Neutrophil (primary cell): ENCODE data around the gene BSND.

ENCODE experiments used
- H3K27ac ChIP-seq: fragments of 200-600 bp; sonication (generic); 2 replicates; pipeline ENCODE4 v1.5.1; 2016; ENCODE audit warnings: mild to moderate bottlenecking, moderate library complexity
- H3K27me3 ChIP-seq: fragments of 200-600 bp; sonication (generic); 2 replicates; pipeline ENCODE4 v1.6.0; 2016; ENCODE audit warnings: mild to moderate bottlenecking
- H3K36me3 ChIP-seq: fragments of 200-600 bp; sonication (generic); 2 replicates; pipeline ENCODE4 v1.5.1; 2017
- H3K4me1 ChIP-seq, 2 experiments: fragments of 200-600 bp in 1 of 2; sonication (generic) in 1 of 2; 1 replicate in 1 of 2; 2 replicates in 1 of 2; pipeline versions ENCODE4 v1.5.1 to v1.6.1; 2013 to 2016; ENCODE audit warnings: low read depth in 1 of 2, low read length in 1 of 2, mild to moderate bottlenecking in 1 of 2, moderate library complexity in 1 of 2; ENCODE audit not compliant: control insufficient read depth in 1 of 2, insufficient read depth in 1 of 2
- H3K4me3 ChIP-seq, 2 experiments: fragments of 200-600 bp in 1 of 2; sonication (generic) in 1 of 2; 1 replicate in 1 of 2; 2 replicates in 1 of 2; pipeline ENCODE4 v1.5.1; 2013 to 2016; ENCODE audit warnings: low read depth in 1 of 2, low read length in 1 of 2, mild to moderate bottlenecking in 1 of 2, moderate library complexity in 1 of 2
- H3K9me3 ChIP-seq: fragments of 200-600 bp; sonication (generic); 2 replicates; pipeline ENCODE4 v1.5.1; 2016
- CTCF ChIP-seq: fragments of 200-600 bp; sonication (generic); IDR thresholded peaks from 2 replicates; pipeline ENCODE4 v1.5.1; 2016; ENCODE audit warnings: antibody characterized with exemption

Gene BSND

DNA sequence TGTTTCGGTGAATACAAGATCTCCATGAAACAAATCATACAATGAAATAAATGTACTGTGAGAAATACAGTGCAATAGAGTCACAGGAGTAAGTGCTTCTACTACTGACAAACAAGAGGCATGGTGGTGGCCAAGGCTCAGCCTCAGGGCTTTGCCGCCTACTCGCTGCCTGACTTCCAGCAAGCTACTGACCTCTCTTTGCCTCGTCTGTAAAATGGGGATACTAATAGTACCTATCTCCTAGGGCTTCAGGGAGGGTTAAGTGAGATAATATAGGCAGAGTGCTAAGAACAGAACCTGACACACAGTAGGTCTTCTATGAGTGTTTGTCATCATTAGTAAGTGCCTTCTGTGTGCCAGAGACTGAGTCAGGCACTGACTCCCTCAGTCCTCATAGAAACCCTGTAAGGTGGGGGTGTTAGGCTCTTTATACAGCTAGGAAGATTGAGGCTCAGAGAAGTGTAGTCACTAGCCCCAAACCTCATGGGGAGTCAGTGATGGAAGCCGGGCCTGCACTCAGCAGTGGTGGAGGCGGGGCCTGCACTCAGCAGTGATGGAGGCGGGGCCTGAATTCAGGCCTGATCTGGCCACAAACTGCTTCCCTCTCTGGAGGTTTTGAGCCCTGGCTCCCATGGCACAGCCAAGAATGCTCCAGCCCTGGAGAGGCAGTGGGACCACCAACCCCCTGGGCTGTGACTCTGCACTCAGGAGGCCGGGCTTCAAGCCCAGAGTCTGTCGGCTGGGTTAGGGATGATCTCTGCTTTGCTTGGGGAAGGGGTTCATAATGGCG, 6.8 kb downstream of the BSND start:
- H3K27me3 ChIP-seq = peaks cover 12% of the 10 kb centered on the region
- no peaks in the 10 kb centered on the region for H3K9me3 ChIP-seq
- no peaks in the 10 kb centered on the region for H3K4me1 ChIP-seq
- TF ChIP-seq CTCF = no peak
- no peak overlapping the region for H3K4me3 ChIP-seq
- no peak overlapping the region for H3K27ac ChIP-seq
- no peaks in the 10 kb centered on the region for H3K36me3 ChIP-seq

DNA sequence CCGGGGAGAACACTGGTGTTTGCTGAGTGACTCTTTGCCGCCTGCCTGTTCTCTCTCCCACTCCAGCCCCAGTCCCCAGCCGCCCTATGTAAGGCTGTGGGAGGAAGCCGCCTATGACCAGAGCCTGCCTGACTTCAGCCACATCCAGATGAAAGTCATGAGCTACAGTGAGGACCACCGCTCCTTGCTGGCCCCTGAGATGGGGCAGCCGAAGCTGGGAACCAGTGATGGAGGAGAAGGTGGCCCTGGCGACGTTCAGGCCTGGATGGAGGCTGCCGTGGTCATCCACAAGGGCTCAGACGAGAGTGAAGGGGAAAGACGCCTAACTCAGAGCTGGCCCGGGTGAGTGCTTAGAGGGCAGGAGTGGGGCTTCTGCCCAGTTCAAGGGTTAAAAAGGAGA, 8.2 kb downstream of the BSND start:
- no peaks in the 10 kb centered on the region for H3K36me3 ChIP-seq
- no peak overlapping the region for H3K27ac ChIP-seq
- H3K4me3 ChIP-seq = no peak overlapping the region
- H3K9me3 ChIP-seq = no peaks in the 10 kb centered on the region
- TF ChIP-seq CTCF = no peak
- no peaks in the 10 kb centered on the region for H3K27me3 ChIP-seq
- H3K4me1 ChIP-seq = no peaks in the 10 kb centered on the region

DNA sequence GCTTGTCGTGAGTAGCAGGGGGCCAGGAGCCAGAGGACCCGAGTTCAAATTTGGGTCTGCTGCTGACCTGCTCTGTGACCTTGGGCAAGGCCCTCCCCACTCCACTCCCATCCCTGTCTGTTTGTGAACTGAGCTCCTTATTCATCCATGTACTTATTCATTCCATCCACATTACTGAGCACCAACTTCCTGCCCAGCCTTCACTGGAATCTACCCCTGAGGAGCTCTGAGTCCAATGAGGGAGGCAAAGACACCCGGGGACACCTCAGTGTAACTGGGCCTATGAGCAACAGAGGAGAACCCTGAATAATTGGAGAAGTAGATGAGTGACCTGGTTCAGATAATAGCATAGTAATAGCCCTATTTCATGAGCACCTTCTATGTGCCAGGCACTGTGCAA, 8.9 kb downstream of the BSND start:
- H3K9me3 ChIP-seq = no peaks in the 10 kb centered on the region
- H3K4me1 ChIP-seq = no peaks in the 10 kb centered on the region
- H3K4me3 ChIP-seq = no peak overlapping the region
- no peak for TF ChIP-seq CTCF
- H3K36me3 ChIP-seq = no peaks in the 10 kb centered on the region
- H3K27ac ChIP-seq = no peak overlapping the region
- no peaks in the 10 kb centered on the region for H3K27me3 ChIP-seq

DNA sequence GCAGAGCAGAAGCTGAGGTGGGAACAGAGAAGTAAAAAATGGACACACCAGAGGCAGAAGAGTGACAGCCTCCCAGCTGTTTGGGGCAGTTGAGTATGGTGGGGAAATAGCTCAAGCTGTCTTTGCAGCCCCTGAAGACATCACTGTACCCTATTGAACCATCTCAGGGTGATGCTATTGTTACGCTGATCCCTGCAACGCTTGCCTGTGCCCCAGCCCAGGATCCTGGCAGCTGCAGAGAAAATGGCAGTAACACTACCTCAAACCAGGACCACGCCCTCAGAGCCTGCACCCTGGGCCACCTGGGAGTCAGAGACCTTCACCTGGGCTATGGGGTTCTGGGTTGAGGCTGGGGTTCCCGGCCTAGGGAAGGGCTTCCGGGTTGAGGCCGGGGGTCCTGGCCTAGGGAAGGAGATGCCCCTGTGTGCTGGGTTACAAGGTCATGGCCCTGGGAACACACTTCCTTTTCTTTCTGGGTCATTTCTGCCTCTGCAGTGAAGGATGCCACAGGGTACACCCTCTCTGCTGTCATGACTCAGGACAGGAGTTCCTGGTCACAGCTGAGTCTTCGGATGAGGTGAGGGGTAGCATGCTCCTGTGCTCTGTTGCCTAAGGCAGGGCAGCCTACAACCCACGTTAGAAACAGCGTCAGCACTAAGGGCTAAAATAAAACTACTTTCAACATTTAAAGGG, 11.6 kb downstream of the BSND start:
- Histone ChIP-seq H3K9me3 (no peaks in the 10 kb centered on the region), H3K36me3 (no peaks in the 10 kb centered on the region), H3K27me3 (peaks cover 14% of the 10 kb centered on the region), H3K4me1 (no peaks in the 10 kb centered on the region), H3K4me3 (no peak overlapping the region), H3K27ac (no peak overlapping the region)
- no peak for TF ChIP-seq CTCF

DNA sequence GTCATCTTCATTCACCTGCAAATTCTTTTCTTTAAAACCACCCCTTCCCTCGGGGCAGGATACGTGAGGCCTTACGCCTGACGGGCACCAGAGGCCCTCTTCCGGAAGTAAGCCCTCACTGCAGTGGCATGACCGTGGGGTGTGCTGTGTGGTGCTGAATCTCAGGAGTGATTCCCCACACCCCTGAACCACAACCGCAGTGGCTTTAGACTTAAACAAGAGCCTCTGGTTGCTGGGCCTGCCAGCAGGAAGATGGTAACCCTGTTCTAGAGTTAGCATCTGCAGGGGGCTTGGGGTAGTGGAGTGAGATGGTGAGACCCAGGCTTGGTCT, 12.1 kb downstream of the BSND start:
- H3K27me3 ChIP-seq = peaks cover 19% of the 10 kb centered on the region
- H3K4me1 ChIP-seq = no peaks in the 10 kb centered on the region
- no peaks in the 10 kb centered on the region for H3K36me3 ChIP-seq
- no peaks in the 10 kb centered on the region for H3K9me3 ChIP-seq
- no peak overlapping the region for H3K4me3 ChIP-seq
- H3K27ac ChIP-seq = no peak overlapping the region
- TF ChIP-seq CTCF = no peak
